Activated T-cell treated with anti-CD3 and anti-CD28 coated beads for 48 hours (primary cell): ENCODE data around the gene JAKMIP1.

Source experiments
- DNase-seq: peaks from one replicate; pipeline ENCODE4 v3.0.0-alpha.2; 2020; ENCODE audit warnings: low read depth

Gene JAKMIP1

GRCh38 chr4:6200011-6200921 lies at the start of gene JAKMIP1:
Gene JAKMIP1 (minus strand): TSS chr4:6200549. CDS start chr4:6112850, 87,699 bp downstream.
- peak; percentile 82 for DNase-seq

- no peak for DNase-seq
Measured at GRCh38 chr4:6248394-6248793, 48.0 kb upstream of the JAKMIP1 start.

- no peak for DNase-seq
Measured at GRCh38 chr4:6246170-6246634, 45.9 kb upstream of the JAKMIP1 start.

- DNase-seq: no peak
Measured at GRCh38 chr4:6245246-6246169, 45.2 kb upstream of the JAKMIP1 start.

GRCh38 chr4:6242271-6243029 lies 42.1 kb upstream of the JAKMIP1 start:
- DNase-seq: no peak

GRCh38 chr4:6241062-6241845 lies 40.9 kb upstream of the JAKMIP1 start:
- no peak for DNase-seq

GRCh38 chr4:6239968-6240367 lies 39.6 kb upstream of the JAKMIP1 start:
- DNase-seq: no peak

GRCh38 chr4:6239486-6239885 lies 39.1 kb upstream of the JAKMIP1 start:
- no peak for DNase-seq

GRCh38 chr4:6236816-6237390 lies 36.6 kb upstream of the JAKMIP1 start:
- no peak for DNase-seq

GRCh38 chr4:6235901-6236640 lies 35.7 kb upstream of the JAKMIP1 start:
- no peak for DNase-seq

GRCh38 chr4:6235012-6235411 lies 34.7 kb upstream of the JAKMIP1 start:
- no peak for DNase-seq

GRCh38 chr4:6233929-6234328 lies 33.6 kb upstream of the JAKMIP1 start:
- no peak for DNase-seq

GRCh38 chr4:6232836-6233785 lies 32.8 kb upstream of the JAKMIP1 start:
- no peak for DNase-seq

- DNase-seq: no peak
Measured at GRCh38 chr4:6231663-6232165, 31.4 kb upstream of the JAKMIP1 start.

- DNase-seq: no peak
Measured at GRCh38 chr4:6230827-6231662, 30.7 kb upstream of the JAKMIP1 start.

- DNase-seq: no peak
Measured at GRCh38 chr4:6230502-6230785, 30.1 kb upstream of the JAKMIP1 start.

GRCh38 chr4:6229671-6230501 lies 29.5 kb upstream of the JAKMIP1 start:
- DNase-seq: no peak
